Osteoblast (primary cell): ENCODE results near the gene CLNK. TPM values are rescaled to one million over a fixed set of nuclear protein-coding genes. Genes with fewer than 3 reads are reported as not detected.

ENCODE experiments used
- DNase-seq: peaks from one replicate; pipeline ENCODE4 v3.0.0; 2011; ENCODE audit warnings: low spot score, mixed read lengths; ENCODE audit not compliant: insufficient read length; ENCODE audit errors: missing footprints
- H2AFZ ChIP-seq: 2 replicates; pipeline ENCODE4 v1.6.0; 2011; ENCODE audit warnings: mild to moderate bottlenecking, low read length
- H3K27ac ChIP-seq: 2 replicates; pipeline ENCODE4 v1.5.1; 2011; ENCODE audit warnings: mild to moderate bottlenecking, low read depth, low read length, moderate library complexity
- H3K27me3 ChIP-seq: 2 replicates; pipeline ENCODE4 v1.6.0; 2012; ENCODE audit warnings: mild to moderate bottlenecking, control low read depth, inconsistent platforms, low read length, moderate library complexity; ENCODE audit not compliant: insufficient read depth
- H3K36me3 ChIP-seq: 2 replicates; pipeline ENCODE4 v1.5.1; 2011; ENCODE audit warnings: mild to moderate bottlenecking, low read length, control low read depth, moderate library complexity; ENCODE audit not compliant: insufficient read depth
- H3K4me1 ChIP-seq: 2 replicates; pipeline ENCODE4 v1.5.1; 2011; ENCODE audit warnings: mild to moderate bottlenecking, low read length, control low read depth, moderate library complexity; ENCODE audit not compliant: insufficient read depth
- H3K4me2 ChIP-seq: 2 replicates; pipeline ENCODE4 v1.6.0; 2011; ENCODE audit warnings: mild to moderate bottlenecking, low read length; ENCODE audit not compliant: insufficient read depth
- H3K4me3 ChIP-seq: fragments of 200-600 bp; sonication (generic); 3 replicates; pipeline ENCODE4 v1.5.1; 2012; ENCODE audit warnings: mild to moderate bottlenecking, low read length, inconsistent platforms; ENCODE audit not compliant: insufficient read depth
- H3K79me2 ChIP-seq: 2 replicates; pipeline ENCODE4 v1.6.0; 2012; ENCODE audit warnings: mild to moderate bottlenecking, low read length, control low read depth, inconsistent platforms; ENCODE audit not compliant: insufficient read depth
- H3K9me3 ChIP-seq: 2 replicates; pipeline ENCODE4 v1.5.1; 2011; ENCODE audit warnings: low read depth, low read length, control low read depth
- H4K20me1 ChIP-seq: 2 replicates; pipeline ENCODE4 v1.6.0; 2012; ENCODE audit warnings: mild to moderate bottlenecking, low read length, control low read depth; ENCODE audit not compliant: insufficient read depth
- total RNA-seq: library from RNA; depleted of rRNA; stranded (reverse); fragments of >200 nt; gene quantifications from 2 replicates; pipeline ENCODE4 v1.2.3, GENCODE V29; 2012
- TF ChIP-seq, protein P1 (sequence below): IDR thresholded peaks from 2 replicates; pipeline ENCODE4 v1.5.1; 2011; ENCODE audit warnings: mild to moderate bottlenecking, low read depth, low read length, moderate library complexity; ENCODE audit errors: extremely low read depth

Gene CLNK
- total RNA-seq, 1 donor: not detected

DNA sequence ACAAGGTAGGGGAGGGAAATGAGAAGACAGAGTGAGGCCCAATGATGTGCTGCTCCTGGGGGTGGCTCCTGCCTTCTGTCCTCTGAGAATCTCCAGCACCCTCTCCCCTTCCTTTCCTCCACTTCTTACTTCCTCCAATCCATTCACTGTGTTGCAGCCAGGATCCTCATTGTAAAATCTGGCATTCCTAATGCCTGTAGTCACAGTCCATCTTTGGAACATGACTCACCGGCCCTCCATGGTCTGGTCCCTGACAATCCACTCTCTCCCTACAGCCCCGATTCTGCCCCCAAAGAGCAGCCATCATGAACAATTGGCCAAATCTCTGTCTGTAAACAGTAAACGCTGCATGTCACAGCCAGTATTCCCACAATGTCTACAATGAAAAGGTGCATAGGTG, 72.9 kb downstream of the CLNK start:
- H2AFZ ChIP-seq: peak overlapping the region; percentile 88
- H3K79me2 ChIP-seq: no peaks in the 10 kb centered on the region
- H3K27ac ChIP-seq: peak overlapping the region; percentile 66
- H3K9me3 ChIP-seq: no peaks in the 10 kb centered on the region
- H4K20me1 ChIP-seq: no peaks in the 10 kb centered on the region
- H3K27me3 ChIP-seq: no peaks in the 10 kb centered on the region
- DNase-seq: peak; percentile 87
- H3K4me1 ChIP-seq: peaks cover 17% of the 10 kb centered on the region
- H3K4me2 ChIP-seq: peak overlapping the region; percentile 64
- no peaks in the 10 kb centered on the region for H3K36me3 ChIP-seq
- peak overlapping the region; percentile 24 for H3K4me3 ChIP-seq
- TF ChIP-seq, protein P1, sequence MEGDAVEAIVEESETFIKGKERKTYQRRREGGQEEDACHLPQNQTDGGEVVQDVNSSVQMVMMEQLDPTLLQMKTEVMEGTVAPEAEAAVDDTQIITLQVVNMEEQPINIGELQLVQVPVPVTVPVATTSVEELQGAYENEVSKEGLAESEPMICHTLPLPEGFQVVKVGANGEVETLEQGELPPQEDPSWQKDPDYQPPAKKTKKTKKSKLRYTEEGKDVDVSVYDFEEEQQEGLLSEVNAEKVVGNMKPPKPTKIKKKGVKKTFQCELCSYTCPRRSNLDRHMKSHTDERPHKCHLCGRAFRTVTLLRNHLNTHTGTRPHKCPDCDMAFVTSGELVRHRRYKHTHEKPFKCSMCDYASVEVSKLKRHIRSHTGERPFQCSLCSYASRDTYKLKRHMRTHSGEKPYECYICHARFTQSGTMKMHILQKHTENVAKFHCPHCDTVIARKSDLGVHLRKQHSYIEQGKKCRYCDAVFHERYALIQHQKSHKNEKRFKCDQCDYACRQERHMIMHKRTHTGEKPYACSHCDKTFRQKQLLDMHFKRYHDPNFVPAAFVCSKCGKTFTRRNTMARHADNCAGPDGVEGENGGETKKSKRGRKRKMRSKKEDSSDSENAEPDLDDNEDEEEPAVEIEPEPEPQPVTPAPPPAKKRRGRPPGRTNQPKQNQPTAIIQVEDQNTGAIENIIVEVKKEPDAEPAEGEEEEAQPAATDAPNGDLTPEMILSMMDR: no peak

DNA sequence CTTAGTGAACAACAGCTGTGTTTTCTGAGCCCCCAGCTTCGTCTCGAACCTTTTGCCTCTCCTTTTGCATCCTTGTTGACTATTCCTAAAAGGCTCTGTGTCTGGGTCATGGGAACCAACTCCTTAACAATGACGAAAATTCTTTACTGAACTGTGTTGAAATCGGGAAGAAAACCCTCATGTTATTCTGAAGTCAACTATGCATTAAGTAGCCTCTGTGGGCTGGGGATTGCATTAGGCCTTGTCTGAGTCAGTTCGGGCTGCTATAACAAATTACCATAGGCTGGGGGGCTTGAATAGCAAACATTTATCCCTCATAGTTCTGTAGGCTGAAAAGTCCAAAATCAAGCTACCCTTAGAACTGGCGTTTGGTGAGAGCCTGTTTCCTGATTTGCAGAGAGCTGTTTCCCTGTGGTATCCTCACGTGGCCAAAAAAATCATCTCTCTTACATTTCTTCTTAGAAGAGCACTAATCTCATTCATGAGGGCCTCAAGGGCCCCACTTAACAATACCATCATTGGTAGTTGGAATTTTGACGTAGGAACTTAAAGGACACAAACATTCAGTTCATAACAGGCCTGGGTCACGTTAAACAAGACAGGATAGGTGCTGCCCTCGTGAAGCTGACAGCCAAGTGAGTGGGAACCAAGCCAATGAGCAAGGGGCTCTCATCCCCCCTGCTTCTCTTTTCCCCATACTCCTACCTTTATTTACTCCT, 75.9 kb downstream of the CLNK start:
- peaks cover 27% of the 10 kb centered on the region for H3K4me1 ChIP-seq
- no peak overlapping the region for H3K4me2 ChIP-seq
- H3K9me3 ChIP-seq: no peaks in the 10 kb centered on the region
- no peaks in the 10 kb centered on the region for H4K20me1 ChIP-seq
- H2AFZ ChIP-seq: no peak overlapping the region
- no peak for DNase-seq
- H3K27ac ChIP-seq: no peak overlapping the region
- H3K27me3 ChIP-seq: no peaks in the 10 kb centered on the region
- no peaks in the 10 kb centered on the region for H3K36me3 ChIP-seq
- H3K79me2 ChIP-seq: no peaks in the 10 kb centered on the region
- TF ChIP-seq, protein P1: no peak
- H3K4me3 ChIP-seq: no peak overlapping the region

DNA sequence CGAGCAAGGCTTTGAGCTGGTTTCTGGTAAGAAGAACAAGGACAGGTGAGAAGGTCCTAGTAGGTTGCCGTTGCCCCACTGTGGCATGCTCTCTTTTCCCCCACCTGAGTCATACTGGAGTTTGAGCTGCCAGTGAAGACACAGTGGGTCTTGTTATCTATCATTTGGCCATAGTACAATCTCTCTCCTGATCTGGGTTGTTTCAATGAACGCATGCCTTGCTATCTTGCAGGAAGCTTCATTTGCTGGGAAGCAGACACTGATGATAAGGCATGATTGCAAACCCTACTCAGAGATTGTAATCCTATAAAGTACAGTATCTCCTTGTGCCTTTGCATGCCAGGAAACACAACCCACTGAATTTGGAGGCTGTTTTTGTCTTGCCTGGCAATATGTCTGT, 77.4 kb downstream of the CLNK start:
- Histone ChIP-seq H3K79me2 (no peaks in the 10 kb centered on the region), H3K27me3 (no peaks in the 10 kb centered on the region), H3K4me1 (peaks cover 27% of the 10 kb centered on the region), H3K36me3 (no peaks in the 10 kb centered on the region), H2AFZ (no peak overlapping the region), H3K4me3 (no peak overlapping the region), H3K9me3 (no peaks in the 10 kb centered on the region), H4K20me1 (no peaks in the 10 kb centered on the region), H3K4me2 (no peak overlapping the region), H3K27ac (no peak overlapping the region)
- TF ChIP-seq, protein P1: no peak
- DNase-seq: no peak

DNA sequence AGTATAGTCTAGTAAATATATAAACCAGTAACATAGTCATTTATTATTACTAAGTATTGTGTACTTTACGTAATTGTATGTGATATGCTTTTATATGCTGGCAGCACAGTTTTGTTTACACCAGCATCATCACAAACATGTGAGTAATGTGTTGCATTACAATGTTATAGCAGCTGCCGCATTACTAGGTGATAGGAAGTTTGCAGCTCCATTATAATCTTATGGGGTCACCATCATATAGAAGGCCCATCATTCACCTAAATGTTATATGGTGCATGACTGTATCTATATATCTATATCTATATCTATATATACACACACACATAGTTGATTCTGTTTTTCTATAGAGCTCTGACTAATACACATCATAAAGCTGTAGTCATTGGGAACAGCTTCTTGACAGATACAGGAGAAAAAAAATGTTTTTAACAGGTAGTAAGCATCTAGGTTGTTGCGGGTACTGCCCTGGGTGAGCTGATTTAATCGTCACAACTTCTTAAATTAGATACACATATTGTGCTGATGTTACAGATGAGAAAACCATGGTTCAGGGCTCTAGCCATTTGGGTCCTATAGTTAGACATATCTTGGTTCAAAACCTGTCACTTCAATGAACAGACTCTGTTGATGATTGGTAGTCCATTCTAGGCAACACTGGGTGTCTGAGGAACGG, 77.9 kb downstream of the CLNK start:
- H3K79me2 ChIP-seq: no peaks in the 10 kb centered on the region
- DNase-seq: no peak
- H3K4me2 ChIP-seq: no peak overlapping the region
- no peaks in the 10 kb centered on the region for H3K36me3 ChIP-seq
- H3K27me3 ChIP-seq: no peaks in the 10 kb centered on the region
- H2AFZ ChIP-seq: no peak overlapping the region
- H4K20me1 ChIP-seq: no peaks in the 10 kb centered on the region
- H3K4me3 ChIP-seq: no peak overlapping the region
- peaks cover 22% of the 10 kb centered on the region for H3K4me1 ChIP-seq
- H3K9me3 ChIP-seq: no peaks in the 10 kb centered on the region
- TF ChIP-seq, protein P1: no peak
- peak overlapping the region; percentile 74 for H3K27ac ChIP-seq
